GM21723 (cell line): ENCODE results near the gene NEIL1.
A peak's percentile ranks its signal among the peaks of the same experiment; 100 is the strongest.
"Not testable (repeated sequence)": the region's sequence is repeated elsewhere in the genome, so short reads cannot be mapped to it uniquely, and the experiment has no call there.

Source experiments
- ATAC-seq: cut with Tn5 transposase; IDR thresholded peaks from one replicate; pipeline ENCODE4 v1.9.1; 2021; ENCODE audit warnings: mild to moderate bottlenecking, moderate library complexity; ENCODE audit not compliant: unreplicated experiment

Gene NEIL1

DNA sequence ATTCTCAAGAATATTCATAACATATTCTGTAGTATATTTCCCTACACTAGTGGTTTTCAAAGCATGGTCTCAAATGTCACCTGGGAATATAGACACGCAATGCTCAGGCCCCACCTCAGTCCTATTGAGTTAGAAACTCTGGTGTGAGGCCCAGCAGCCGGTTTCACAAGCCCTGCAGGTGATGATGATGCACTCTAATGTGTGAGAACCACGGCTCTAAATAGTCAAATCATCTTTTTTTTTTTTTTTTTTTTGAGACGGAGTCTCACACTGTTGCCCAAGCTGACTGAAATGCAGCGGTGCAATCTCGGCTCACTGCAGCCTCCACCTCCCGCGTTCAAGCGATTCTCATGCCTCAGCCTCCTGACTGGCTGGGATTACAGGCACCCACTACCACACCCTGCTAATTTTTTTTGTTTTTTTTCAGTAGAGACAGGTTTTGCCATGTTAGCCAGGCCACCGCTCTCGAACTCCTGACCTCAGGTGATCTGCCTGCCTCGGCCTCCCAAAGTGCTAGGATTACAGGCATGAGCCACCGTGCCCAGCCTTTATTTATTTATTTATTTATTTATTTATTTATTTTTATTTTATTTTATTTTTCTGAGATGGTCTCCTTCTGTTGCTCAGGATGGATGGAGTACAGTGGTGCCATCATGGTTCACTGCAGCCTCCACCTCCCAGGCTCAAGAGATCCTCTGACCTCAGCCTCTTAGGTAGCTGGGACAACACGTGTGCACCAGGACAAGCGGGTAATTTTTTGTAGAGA is 13.0 kb upstream of the NEIL1 start:
- ATAC-seq, result not testable (repeated sequence)

GRCh38 chr15:75335313-75335704 is 11.5 kb upstream of the NEIL1 start:
- no peak for ATAC-seq

DNA sequence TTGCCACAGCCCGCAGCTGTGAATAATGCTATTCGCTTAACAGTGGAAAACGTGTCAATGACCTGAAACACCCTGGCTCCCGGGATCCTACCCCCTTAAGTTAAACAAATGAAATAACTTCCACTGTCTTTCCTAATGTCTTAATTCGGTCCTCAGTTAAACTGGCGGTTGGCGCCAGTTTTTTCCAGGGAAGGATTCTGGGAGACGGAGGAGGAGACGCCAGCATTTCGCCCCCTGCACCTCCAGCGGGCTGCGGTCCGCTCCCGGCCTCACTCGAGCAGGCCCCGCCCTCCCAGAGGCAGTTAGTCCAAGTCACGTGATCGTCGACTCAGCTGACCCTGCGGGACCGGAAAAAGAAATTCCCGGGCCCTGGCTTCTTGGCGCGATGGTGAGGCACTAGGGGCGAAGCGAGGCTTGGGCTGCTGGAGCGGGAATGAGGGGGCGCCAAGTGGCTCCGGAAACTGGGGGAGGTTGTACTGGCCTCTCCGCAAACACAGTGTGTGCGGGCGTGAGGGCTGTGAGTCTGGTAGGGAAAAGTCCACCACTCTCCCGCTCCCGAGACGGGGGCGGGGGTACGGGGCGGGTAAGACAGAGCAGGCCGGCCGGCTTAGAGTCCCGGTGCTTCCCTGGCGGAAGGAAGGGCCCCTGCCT is 11.0 kb upstream of the NEIL1 start, which contains the start of gene COMMD4:
TSS of gene COMMD4 (plus strand) at position 359 of the 651 bp plus-strand sequence. CDS start at position 386, 27 bp downstream.
- peak; percentile 58 for ATAC-seq

- ATAC-seq, result no peak
These were observed 8.1 kb upstream of the NEIL1 start for GRCh38 chr15:75338661-75339240.

- no peak for ATAC-seq
These were observed 7.2 kb upstream of the NEIL1 start for GRCh38 chr15:75339531-75340240.

GRCh38 chr15:75342221-75342620 is 4.6 kb upstream of the NEIL1 start:
- no peak for ATAC-seq

- not testable (repeated sequence) for ATAC-seq
These were observed 2.9 kb upstream of the NEIL1 start for GRCh38 chr15:75343953-75344352.

- ATAC-seq, result no peak
These were observed 589 bp downstream of the NEIL1 start for GRCh38 chr15:75347222-75348033.

DNA sequence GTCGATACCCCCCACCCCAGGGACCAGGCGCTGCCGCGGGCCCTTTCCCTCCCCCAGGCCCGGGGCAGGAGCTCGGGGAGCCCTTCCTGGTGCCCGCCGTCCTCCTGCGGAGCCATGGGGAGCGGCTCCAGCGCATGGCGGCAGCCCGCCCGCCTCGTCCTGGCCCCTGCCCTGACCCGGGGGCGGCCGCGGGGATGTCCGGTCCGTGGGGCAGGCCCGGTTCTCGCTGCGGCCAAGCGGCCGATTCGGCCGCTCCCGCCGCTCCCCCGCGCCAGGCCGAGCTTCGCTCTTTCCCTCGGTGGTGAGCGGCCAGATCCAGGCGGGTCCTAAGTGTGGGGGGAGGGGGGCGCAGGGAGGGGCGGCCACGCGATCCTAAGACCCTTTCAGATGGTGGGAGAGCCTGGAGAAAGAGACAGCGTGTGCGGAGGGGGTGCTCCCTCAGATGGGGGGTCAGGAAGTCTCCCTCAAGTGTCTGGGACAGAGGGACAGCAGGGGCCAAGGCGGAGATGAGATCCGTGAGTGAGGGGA is 1.3 kb downstream of the NEIL1 start:
- no peak for ATAC-seq

- ATAC-seq, result no peak
These were observed 1.9 kb downstream of the NEIL1 start for GRCh38 chr15:75348562-75349350.

DNA sequence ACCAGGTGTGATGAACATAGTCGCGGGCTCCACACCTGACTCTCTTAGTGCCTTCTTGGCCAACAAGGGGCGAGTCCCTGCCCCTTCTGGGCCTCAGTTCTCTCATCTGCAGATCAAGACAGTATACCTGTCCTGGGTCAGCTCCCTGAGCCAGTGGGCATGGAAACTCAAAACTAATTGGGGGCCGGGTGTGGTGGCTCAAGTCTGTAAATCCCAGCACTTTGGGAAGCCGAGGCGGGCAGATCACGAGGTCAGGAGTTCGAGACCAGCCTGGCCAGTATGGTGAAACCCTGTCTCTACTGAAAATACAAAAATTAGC is 2.5 kb downstream of the NEIL1 start:
- ATAC-seq, result not testable (repeated sequence)

DNA sequence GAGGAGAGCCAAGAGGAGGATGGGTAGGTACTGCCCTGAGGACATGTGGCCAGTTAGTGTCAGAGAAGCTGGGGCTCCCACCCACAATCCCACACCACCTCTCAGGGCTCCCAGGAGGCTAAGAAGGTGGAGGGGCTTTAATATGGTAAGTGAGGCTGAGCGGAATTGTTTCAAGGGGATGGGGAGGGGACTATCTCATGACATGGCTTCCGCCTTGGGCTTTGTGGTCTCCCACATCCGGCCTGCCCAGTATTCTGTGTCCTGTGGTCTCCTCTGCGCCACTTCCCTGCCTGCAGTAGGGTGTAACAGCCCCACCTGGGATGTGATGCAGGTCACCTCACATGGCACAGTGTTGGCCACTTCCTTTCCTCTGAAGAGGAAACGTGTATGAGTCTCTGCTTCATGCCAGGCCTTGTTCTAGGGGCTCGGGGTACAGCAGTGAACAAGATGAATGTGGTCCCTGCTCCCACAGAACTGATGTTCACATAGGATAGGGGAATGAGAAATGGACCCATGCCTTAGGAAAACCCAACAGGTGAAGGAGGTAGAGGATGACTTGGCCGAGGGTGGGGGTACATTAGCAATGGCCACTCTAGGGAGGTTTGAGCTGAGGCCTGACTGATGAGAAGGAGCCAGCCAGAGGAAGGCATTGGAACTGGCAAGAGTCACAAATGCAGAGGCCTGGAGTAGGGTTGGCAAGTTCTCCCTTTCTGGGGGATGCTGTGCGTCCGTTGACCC is 3.2 kb downstream of the NEIL1 start:
- peak; percentile 45 for ATAC-seq

DNA sequence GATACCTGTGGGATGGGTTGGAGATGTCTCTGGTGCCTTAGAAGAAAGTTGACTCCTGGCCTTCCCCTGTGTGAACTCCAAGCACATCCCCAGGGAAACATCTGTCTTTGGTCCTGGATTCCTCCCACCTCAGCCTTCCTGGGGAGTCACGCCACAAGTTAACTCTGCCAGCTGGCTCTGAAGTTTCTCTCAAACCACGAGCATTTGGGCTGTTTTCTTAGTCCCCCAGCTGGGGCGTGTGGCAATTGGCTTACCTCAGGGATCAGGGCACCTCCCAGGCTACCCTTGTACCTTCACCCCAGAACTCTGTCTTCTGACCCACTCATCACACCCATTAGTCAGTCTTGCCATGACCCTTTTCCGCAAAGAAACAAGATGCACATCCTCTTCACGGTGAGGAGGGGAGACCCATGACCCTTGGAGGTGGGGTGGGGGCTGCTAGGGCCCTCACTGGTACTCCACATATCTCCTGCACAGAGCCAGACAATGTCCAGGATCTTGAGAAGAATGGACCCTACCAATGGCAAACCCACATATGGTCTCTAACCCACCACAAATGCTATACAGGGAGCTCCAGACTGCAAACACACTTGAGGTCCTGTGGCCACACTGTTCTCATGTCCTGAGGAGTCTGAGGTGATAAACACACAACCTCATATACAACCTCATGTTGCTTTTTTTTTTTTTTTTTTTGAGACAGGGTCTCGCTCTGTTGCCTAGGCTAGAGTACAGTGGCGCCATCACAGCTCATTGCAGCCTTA is 3.9 kb downstream of the NEIL1 start:
- no peak for ATAC-seq

- no peak for ATAC-seq
These were observed 5.6 kb downstream of the NEIL1 start for GRCh38 chr15:75352186-75353080.

GRCh38 chr15:75353604-75354003 is 6.8 kb downstream of the NEIL1 start:
- ATAC-seq, result no peak

- ATAC-seq, result no peak
These were observed 7.6 kb downstream of the NEIL1 start for GRCh38 chr15:75354454-75354853.

DNA sequence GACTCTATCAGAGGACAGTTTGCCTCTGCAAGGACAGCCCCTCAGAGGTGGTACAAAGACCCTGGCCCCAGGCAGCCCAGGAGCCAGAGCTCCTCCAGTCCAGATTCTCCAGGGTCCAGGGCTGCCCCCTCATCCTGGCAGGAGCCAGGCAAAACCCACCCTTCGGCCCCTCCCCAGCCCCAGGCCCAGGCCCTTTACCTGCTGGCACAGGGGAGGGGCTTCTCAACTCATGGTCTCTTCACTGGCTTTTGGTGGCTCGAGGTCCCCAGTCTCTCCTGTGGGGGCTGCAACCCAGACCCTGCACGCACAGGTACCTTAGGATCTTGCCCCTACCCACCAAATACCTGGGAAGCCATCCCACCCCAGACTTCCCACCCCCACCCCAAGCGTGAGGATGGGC is 8.5 kb downstream of the NEIL1 start:
- no peak for ATAC-seq
